Activated CD4-positive, CD25-positive, alpha-beta regulatory T cell (primary cell): ENCODE results near the gene NTHL1.
"Not testable (repeated sequence)": the region's sequence is repeated elsewhere in the genome, so short reads cannot be mapped to it uniquely, and the experiment has no call there.

Experiments used
- DNase-seq, 4 experiments: peaks; one replicate each; lab custom pipeline; 2025; lab: John Stamatoyannopoulos, UW

The NTHL1 gene

GRCh38 chr16:2028146-2028545 is 19.5 kb downstream of the NTHL1 start:
- no peak for DNase-seq

- DNase-seq: no peak
Measured at GRCh38 chr16:2027024-2028010, 20.3 kb downstream of the NTHL1 start.

DNA sequence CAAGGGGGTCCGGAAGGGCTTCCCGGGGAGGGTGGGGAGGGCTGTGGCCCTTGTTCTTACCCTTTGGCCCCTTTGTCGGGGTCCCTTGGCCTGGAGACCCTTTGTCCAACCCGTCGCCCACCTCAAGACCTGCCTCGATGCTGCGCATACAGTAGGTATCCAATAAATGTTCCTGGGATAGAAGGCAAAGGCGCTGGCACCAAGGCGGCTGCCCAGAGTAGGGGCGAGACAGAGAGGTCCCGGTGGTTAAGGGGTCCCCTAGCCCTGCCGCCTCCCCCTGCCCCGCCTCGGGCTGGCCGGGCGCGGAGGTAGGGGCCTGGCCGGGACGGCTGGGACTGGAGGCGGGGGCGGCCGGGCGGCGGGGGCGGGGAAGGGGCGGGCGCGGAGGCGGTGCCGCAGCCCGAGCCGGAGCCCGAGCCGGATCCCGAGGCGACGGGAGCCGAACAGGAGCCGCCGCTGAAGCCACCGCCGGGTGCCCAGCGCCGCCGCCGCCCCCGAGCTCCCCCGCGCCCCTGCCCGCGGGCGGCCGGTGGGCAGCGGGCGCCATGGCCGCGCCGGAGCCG is 21.1 kb downstream of the NTHL1 start, which contains the start of gene NHERF2:
Gene NHERF2, plus strand, starts transcription at position 442 of the 563 bp plus-strand sequence. Its CDS starts 104 bp downstream, at position 546.
- peak in 1 of 4 experiments; percentile 26 for DNase-seq

- DNase-seq: no peak
Measured at GRCh38 chr16:2025878-2026460, 21.7 kb downstream of the NTHL1 start.

- no peak for DNase-seq
Measured at GRCh38 chr16:2025251-2025650, 22.4 kb downstream of the NTHL1 start.

GRCh38 chr16:2024032-2024420 is 23.6 kb downstream of the NTHL1 start:
- no peak for DNase-seq

- peak; percentile 89 to 96 (median 96) for DNase-seq
Measured at GRCh38 chr16:2023092-2024031, 24.3 kb downstream of the NTHL1 start.

DNA sequence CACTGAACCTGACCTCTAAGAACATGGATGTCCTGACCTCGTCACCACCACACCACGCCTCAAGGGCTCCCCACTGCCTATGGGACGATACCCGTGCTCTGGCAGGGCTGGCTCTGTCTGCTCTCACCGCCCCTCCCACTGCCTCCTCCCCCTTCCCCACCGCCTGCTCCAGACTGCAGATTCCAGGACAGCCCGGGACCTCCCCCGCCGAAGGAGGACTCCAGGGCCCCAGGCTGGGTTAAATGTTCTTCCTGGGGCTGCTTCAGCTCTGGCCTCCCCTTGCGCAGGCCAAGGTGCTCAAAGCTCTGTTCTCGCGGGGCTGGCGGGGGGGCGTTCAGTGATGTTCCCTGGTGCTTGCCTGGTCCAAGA is 24.9 kb downstream of the NTHL1 start:
- DNase-seq: no peak

- no peak for DNase-seq
Measured at GRCh38 chr16:2019921-2020831, 27.5 kb downstream of the NTHL1 start.

GRCh38 chr16:2019518-2019920 is 28.1 kb downstream of the NTHL1 start, which contains the start of gene NPW:
Gene NPW, plus strand, starts transcription at chr16:2019785.
- no peak for DNase-seq

- no peak for DNase-seq
Measured at GRCh38 chr16:2016407-2016922, 31.2 kb downstream of the NTHL1 start.

DNA sequence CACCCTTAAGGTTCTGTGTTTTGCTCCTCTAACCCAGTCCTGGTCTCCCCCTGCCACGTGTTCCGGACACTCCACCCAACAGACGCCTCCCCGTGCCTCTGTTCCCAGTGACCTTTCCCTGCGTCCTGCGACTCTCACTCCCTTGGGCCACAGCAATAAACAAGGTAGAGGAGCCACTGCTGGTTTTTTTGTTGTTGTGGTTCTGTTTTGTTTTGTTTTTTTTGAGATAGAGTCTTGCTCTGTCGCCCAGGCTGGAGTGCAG is 31.8 kb downstream of the NTHL1 start:
- no peak for DNase-seq

DNA sequence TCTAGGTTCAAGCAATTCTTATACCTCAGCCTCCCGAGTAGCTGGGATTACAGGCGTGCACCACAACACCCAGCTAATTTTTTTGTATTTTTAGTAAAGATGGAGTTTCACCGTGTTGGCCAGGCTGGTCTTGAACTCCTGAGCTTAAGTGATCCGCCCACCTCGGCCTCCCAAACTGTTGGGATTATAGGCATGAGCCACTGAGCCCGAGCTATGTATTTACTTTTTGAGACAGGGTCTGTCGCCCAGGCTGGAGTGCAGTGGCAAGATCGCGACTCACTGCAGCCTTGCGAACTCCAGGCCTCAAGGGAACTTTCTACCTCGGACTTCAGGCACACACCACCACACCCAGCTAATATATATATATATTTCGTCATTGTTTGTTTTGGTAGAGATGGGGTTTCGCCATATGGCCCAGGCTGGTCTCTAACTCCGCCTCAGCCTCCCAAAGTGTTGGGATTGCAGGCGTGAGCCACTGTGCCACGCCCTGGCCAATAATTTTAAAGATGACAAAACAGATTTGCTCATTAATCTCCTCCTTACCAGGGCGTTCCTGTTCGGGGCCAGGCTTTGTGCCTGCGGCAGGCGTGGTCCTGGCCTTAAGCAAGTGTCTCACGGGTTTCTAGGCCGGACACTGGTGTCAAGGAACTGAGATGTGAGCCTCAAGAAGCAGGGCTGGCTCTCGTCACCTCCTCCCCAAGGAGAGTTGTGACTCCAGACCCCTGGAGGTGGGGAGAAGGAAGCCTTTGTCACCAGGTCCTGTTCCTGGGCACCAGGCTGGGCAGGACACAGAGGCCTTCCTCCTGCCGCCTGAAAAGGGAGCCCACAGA is 32.3 kb downstream of the NTHL1 start:
- no peak for DNase-seq

GRCh38 chr16:2013527-2013926 is 34.1 kb downstream of the NTHL1 start:
- DNase-seq: no peak

- DNase-seq: not testable (repeated sequence)
Measured at GRCh38 chr16:2011726-2012125, 35.9 kb downstream of the NTHL1 start.

- DNase-seq: peak; percentile 49 to 73 (median 62)
Measured at GRCh38 chr16:2009791-2010510, 37.7 kb downstream of the NTHL1 start, which contains the start of gene ZNF598. Gene ZNF598, minus strand, starts transcription at chr16:2009821.

DNA sequence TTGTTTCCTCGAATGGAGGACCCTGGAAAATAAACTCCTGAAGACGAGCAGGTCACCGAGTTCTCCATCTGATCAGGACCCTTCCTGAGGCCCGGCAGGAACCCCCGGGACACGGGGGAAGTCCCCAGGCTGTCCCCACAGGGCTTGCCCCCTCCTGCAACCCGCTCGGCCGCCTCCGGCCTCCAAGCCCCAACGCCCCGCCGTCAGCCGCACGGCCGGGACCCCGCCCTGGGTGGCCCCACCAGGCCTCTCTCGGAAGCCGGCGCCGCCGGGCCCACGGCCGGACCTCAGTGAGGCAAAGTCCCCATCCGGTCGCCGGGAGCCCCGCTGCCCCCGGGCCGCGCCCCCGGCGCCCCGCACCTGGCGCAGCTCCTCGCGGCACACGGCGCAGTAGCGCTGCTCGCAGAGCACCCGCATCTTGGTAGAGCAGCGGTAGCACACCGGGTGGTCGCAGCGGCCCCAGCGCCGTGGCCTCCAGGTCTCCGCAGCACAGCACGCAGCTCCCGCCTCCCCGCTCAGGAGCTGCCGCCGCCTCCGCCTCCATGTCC is 38.4 kb downstream of the NTHL1 start:
- no peak for DNase-seq

GRCh38 chr16:2008631-2009163 is 38.9 kb downstream of the NTHL1 start:
- DNase-seq: no peak
